Subcutaneous abdominal adipose tissue (tissue), 5 donors: ENCODE measurements around the gene RIPPLY2.

Source experiments
- H3K27ac ChIP-seq: one replicate; pipeline ENCODE4 v1.7.0; 2013; ENCODE audit warnings: low read depth, mild to moderate bottlenecking, inconsistent platforms, low read length, moderate library complexity
- H3K27me3 ChIP-seq, 5 donors: one replicate each; pipeline ENCODE4 v1.7.0; 2013; ENCODE audit warnings: low read length in 5 of 5, inconsistent platforms in 1 of 5; ENCODE audit not compliant: control insufficient read depth in 5 of 5, insufficient read depth in 4 of 5
- H3K36me3 ChIP-seq, 5 donors: one replicate each; pipeline ENCODE4 v1.7.0; 2013; ENCODE audit warnings: low read length in 5 of 5; ENCODE audit not compliant: control insufficient read depth in 5 of 5, insufficient read depth in 5 of 5
- H3K4me1 ChIP-seq, 5 donors: one replicate each; pipeline ENCODE4 v1.7.0; 2013; ENCODE audit warnings: low read length in 5 of 5, mild to moderate bottlenecking in 3 of 5, moderate library complexity in 1 of 5; ENCODE audit not compliant: control insufficient read depth in 5 of 5, insufficient read depth in 5 of 5
- H3K4me3 ChIP-seq, 5 donors: one replicate each; pipeline ENCODE4 v1.7.0; 2013; ENCODE audit warnings: low read length in 5 of 5, low read depth in 1 of 5
- H3K9ac ChIP-seq, 5 donors: one replicate each; pipeline ENCODE4 v1.7.0; 2013; ENCODE audit warnings: low read length in 5 of 5, mild to moderate bottlenecking in 4 of 5, moderate library complexity in 3 of 5
- H3K9me3 ChIP-seq, 5 donors: one replicate each; pipeline ENCODE4 v1.7.0; 2013; ENCODE audit warnings: low read length in 5 of 5; ENCODE audit not compliant: control insufficient read depth in 5 of 5
- donor health status: healthy.
- donor health status: healthy.
- donor health status: healthy.
- donor health status: healthy.
- donor health status: healthy.

The RIPPLY2 gene

DNA sequence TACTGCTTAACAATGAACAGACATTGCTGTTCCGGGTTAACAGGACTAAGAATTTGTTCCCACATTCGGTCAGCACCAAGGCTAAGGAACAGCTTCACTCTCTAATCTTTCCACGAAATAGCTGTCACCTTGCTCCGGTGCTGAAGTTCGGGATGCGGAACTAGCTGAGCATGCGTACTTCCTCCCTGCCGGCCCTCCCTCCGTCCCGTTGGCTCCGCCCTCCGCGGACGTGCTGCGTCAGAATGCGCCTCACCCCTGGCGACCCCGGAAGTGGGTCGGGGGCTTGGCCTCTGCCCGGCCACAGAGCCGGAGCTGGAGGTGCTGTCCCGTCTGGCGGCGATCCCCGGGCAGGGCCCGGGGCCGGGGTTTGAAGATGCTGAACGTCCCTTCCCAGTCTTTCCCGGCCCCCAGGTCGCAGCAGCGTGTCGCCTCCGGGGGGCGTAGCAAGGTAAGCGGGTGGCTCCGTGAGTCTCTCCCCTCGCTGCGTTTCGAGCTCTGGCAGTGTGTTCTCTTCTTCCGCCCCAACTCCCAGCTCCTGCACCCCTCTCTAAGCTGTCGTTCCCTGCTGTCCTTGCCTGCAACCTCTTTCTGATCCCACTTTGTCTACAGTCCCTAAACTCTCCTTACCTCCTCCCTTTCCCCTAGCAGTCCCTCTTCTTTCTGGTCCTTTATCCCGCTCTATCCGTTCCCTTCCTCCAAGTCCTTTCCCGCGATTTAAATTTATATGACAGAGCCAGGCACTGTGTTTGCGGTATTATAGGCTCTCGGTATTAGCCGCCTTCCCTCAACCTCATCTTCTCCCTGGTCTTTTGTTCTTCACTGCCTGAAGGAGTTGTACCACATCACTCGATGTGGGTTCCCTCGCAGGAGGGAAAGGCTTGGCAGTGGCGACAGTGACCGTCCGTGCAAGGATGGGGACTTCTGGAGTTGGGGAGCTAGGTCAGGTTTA is 6.5 kb downstream of the RIPPLY2 start, which contains the start of gene CYB5R4:
Gene CYB5R4 (plus strand): TSS at position 280 of the 949 bp plus-strand sequence. CDS start 94 bp downstream, at position 374.
- Histone ChIP-seq H3K4me1 (peaks cover 0 to 23% (median 18%) of the 10 kb centered on the region in 5 donors), H3K36me3 (peaks cover 0 to 5% (median 3%) of the 10 kb centered on the region in 5 donors), H3K9ac (peak within 1 kb of the TSS; percentile 80 to 94 (median 83)), H3K27ac (peak within 1 kb of the TSS; percentile 80), H3K27me3 (peaks cover 0 to 9% (median 2%) of the 10 kb centered on the region in 5 donors), H3K9me3 (no peaks in the 10 kb centered on the region), H3K4me3 (peak within 1 kb of the TSS; percentile 90 to 98 (median 97))

DNA sequence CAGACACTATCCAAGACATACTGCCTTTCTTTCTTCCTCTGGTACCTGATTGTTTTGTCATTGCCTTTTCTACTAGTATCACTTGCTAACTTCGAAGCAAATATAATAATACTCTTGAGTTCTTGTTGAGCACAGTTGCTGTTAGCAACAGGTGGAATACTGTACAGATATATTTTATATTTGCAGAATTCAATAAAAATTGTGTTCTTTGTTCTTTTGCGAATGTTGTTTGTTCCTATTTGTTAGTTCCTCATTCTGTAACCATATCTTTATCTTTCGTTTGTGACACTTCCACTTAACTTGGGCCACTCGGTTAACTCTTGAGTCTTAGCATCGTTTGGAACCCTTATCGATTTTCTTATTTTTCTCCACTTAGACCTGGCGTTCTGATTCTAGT is 7.2 kb downstream of the RIPPLY2 start:
- peaks cover 0 to 23% (median 18%) of the 10 kb centered on the region in 5 donors for H3K4me1 ChIP-seq
- peak overlapping the region; percentile 80 to 94 (median 83) for H3K9ac ChIP-seq
- peaks cover 0 to 2% (median 0%) of the 10 kb centered on the region in 5 donors for H3K27me3 ChIP-seq
- H3K36me3 ChIP-seq: peaks cover 2 to 11% (median 8%) of the 10 kb centered on the region in 5 donors
- no peaks in the 10 kb centered on the region for H3K9me3 ChIP-seq
- H3K27ac ChIP-seq: peak overlapping the region; percentile 80
- H3K4me3 ChIP-seq: peak overlapping the region; percentile 90 to 98 (median 97)

DNA sequence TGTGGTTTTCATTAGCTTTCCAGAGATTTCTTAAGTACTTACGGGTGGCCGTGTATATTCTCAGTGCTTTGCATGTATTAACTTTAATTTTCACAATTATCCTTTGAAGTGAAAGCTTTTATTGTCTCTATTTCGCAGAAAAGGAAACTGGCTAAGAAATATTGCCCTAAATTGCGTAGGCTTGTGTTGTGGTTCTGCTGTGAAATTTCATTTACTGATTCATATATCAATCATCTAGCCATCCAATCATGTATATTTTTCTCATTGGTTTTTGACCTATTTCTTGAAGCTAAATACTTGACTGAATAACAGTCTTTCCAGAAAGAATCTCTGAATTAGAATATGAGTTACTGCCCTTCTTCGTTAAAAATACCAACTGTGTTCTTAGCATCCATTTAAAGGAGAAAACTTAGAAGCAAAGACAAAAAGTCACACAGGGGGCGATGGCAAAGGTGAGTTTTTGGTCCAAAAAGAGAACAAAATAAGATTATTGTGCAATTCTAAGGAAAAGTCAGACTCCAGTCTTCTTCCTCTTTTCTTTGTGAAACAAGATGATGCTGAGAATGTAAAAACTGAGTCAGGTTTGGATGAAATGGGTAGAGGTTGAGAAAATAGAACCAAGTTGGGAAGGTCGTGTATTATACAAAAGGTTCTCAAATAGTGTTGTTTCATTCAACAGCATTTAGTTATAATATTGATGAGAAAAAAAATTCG is 7.8 kb downstream of the RIPPLY2 start:
- H3K9ac ChIP-seq: peak overlapping the region in 3 of 5 donors; percentile 0 to 94 (median 83)
- peak overlapping the region; percentile 90 to 98 (median 97) for H3K4me3 ChIP-seq
- H3K27me3 ChIP-seq: no peaks in the 10 kb centered on the region
- H3K36me3 ChIP-seq: peaks cover 7 to 17% (median 13%) of the 10 kb centered on the region in 5 donors
- no peaks in the 10 kb centered on the region for H3K9me3 ChIP-seq
- H3K4me1 ChIP-seq: peaks cover 0 to 23% (median 18%) of the 10 kb centered on the region in 5 donors
- H3K27ac ChIP-seq: no peak overlapping the region

DNA sequence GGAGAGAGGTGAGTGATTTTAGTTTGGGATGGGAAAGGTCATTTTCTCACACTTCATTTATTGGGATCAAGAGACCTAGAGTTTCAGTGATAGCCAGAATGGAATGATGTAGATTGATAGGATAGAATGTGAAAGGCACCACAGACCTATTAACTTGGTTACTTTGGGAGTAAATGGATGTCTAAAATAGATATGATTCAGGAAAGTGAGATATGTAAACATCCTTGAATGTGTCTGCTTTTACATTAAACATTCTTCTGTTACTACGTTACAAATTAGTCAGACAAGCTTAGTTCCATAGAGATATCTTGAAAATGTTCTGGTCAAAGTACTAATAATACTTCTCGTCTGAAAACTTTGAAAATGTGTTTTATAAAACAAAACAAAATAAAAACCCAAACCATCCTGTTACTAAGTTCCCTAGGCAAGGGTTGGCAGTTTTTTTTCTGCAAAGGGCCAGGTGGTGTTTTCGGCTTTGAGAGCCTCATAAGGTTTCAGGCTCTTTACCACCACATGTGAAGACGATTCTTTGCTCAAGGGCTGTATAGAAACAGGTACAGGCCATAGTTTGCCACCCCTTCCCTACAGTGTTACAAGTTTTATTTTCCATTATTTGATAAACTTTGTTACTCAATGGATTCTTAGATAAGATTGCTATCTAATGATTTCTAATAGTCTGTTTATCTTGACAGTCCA is 9.8 kb downstream of the RIPPLY2 start:
- H3K4me3 ChIP-seq: no peak overlapping the region
- H3K27me3 ChIP-seq: no peaks in the 10 kb centered on the region
- H3K36me3 ChIP-seq: peaks cover 10 to 25% (median 17%) of the 10 kb centered on the region in 5 donors
- no peak overlapping the region for H3K9ac ChIP-seq
- peaks cover 0 to 23% (median 18%) of the 10 kb centered on the region in 5 donors for H3K4me1 ChIP-seq
- no peaks in the 10 kb centered on the region for H3K9me3 ChIP-seq
- H3K27ac ChIP-seq: no peak overlapping the region

DNA sequence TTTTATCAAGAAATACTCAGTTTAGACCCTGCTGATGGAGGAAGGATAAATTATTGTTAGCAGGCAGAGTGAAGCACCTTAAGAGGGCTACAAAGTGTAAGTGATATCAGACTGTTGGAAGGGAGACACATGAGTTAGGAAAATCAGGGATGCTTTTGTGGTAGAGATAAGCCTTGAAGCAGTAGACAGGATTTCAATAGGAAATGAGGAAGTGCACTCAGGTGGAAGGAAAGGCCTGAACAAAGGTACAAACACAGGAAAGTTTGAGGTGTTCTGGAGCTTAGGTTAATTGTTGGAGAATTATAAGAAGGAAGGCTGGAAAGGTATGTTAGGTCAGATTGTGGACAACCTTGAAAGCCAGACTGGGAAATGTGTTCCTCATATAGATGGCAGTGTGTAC is 13.9 kb downstream of the RIPPLY2 start:
- Histone ChIP-seq H3K36me3 (peaks cover 10 to 25% (median 19%) of the 10 kb centered on the region in 5 donors), H3K4me1 (no peaks in the 10 kb centered on the region), H3K27ac (no peak overlapping the region), H3K9ac (no peak overlapping the region), H3K4me3 (no peak overlapping the region), H3K9me3 (no peaks in the 10 kb centered on the region), H3K27me3 (no peaks in the 10 kb centered on the region)

DNA sequence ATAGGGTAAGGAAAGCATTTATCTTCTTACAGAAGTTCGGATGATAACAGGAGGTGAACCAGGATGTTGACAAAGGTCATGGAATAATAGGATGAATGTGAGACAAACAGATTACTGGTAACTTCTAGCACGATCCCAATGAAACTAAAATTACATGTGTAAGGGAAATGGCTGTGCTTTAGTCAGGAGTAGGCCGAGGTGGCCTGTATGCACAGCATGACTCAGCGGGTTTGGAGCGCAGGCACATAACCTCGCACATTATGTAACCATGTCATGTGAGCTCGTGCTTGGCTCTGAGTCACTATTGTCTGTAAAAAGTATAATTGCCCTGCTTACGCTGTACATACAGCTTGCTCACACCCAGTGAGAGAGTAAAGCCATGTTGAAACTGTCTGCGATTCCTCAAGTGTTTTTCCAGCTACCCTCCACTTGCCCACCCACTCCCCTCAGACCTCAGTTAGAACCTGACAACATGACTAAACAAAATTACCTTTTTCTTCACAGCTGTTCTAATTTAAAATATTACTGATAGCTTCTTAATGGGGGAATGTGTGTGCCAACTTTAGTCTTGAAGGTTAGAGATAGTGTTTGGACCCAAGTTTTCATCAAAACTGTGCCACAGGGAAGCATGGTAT is 14.5 kb downstream of the RIPPLY2 start:
- H3K9ac ChIP-seq: no peak overlapping the region
- no peaks in the 10 kb centered on the region for H3K27me3 ChIP-seq
- peaks cover 10 to 25% (median 19%) of the 10 kb centered on the region in 5 donors for H3K36me3 ChIP-seq
- H3K27ac ChIP-seq: no peak overlapping the region
- no peaks in the 10 kb centered on the region for H3K4me1 ChIP-seq
- no peak overlapping the region for H3K4me3 ChIP-seq
- H3K9me3 ChIP-seq: no peaks in the 10 kb centered on the region

DNA sequence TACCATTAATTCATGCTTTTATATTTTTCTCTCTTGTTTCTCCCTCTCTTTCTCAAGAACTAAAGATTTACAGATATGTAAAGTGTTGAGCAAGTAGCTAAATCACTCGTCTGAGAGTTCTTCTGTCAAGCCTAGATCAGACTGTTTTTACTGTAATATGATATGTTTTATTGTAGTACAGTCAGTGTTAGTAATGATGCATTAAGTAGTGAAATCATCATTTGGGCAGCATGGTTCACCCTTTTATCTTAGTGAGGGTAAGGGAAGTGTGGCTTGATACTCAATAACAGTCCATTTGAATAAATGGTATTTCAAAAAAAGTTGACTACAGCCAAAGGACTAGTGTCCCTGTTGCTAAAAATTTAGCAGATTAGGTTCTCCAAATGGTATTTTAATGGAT is 15.5 kb downstream of the RIPPLY2 start:
- Histone ChIP-seq H3K27ac (no peak overlapping the region), H3K27me3 (no peaks in the 10 kb centered on the region), H3K4me3 (no peak overlapping the region), H3K4me1 (no peaks in the 10 kb centered on the region), H3K9ac (no peak overlapping the region), H3K9me3 (no peaks in the 10 kb centered on the region), H3K36me3 (peaks cover 10 to 25% (median 19%) of the 10 kb centered on the region in 5 donors)

DNA sequence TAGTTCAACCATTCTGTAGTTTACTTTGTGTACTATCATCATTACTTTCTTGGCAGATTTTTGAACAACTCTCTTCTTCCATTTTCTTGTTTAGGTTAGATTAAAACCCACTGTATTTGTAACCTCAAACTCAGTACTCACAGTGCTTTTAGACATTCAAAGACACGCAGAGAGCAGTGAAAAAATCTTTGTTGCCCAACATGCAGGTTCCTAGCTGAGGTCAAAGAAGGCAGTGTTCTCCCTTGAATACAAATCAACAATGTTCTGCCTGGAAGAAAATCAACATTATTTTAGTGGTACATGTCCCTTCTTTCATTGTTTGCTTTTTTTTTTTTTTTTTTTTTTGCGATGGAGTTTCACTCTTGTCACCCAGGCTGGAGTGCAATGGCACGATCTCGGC is 17.5 kb downstream of the RIPPLY2 start:
- no peaks in the 10 kb centered on the region for H3K9me3 ChIP-seq
- H3K4me1 ChIP-seq: no peaks in the 10 kb centered on the region
- H3K27ac ChIP-seq: no peak overlapping the region
- H3K4me3 ChIP-seq: no peak overlapping the region
- peak overlapping the region in 1 of 5 donors; percentile 20 for H3K9ac ChIP-seq
- H3K36me3 ChIP-seq: peaks cover 3 to 11% (median 8%) of the 10 kb centered on the region in 5 donors
- H3K27me3 ChIP-seq: no peaks in the 10 kb centered on the region

DNA sequence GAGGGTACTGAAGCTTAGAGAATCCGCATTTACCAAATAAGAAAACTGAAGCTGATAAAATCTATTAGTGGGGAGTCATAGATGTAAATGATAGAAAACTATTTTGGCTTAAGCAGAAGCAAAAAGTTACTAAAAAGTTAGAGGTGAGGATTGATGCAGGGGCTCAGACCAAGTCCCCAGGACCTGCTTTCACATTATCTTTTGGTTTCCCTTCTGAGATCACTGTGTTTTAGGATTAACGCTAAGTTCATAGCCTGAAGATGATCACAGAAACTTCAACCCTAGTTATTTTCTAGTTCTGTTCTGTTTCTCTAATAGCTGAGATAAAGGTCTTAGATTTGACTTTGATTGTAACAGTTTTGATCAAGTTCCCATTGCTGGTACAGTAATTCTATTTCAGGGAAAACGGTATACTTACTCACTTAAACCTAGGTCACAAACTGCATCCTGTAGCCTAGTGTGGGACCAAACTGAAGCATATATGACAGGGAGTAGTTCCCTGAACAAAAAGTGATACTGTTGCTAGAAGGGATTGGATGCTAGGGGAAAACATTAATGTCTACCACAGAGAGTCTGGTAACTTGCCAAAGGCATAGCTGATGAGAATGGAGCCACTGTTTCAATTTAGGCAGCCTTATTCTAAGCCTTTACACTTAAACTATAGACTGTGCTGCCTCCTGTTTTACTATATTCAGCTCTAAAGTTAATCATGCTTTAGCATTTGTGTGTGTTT is 19.4 kb downstream of the RIPPLY2 start:
- H3K27ac ChIP-seq: no peak overlapping the region
- no peaks in the 10 kb centered on the region for H3K4me1 ChIP-seq
- peaks cover 0 to 4% (median 2%) of the 10 kb centered on the region in 5 donors for H3K36me3 ChIP-seq
- H3K27me3 ChIP-seq: no peaks in the 10 kb centered on the region
- H3K9ac ChIP-seq: no peak overlapping the region
- no peak overlapping the region for H3K4me3 ChIP-seq
- H3K9me3 ChIP-seq: no peaks in the 10 kb centered on the region
